ENCODE measurements around the gene XYLT1.

XYLT1 gene

DNA sequence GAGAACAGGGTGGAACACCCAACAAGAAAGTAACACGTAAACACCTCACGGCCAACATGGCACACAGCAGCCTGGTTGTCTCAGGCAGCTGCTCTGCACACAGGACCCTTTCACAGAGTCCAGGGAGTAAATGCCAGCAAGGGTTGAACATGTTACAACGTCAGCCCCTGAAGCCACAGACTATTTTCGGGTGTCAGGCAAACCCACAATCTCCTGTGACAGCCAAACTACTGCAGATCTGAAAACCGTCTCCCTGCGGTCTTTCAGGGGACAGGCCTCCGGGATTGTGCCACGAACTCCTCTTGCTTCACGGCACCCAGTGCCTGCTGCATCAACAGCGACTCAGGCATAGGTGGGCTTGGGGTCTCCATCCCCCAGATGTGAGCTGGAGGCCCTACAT is 127.7 kb downstream of the XYLT1 start:
- Histone ChIP-seq H3K36me3 (no peaks in the 10 kb centered on the region), H3K9me3 (ENCODE audit: severe bottlenecking) (no peaks in the 10 kb centered on the region), H3K27me3 (ENCODE audit: insufficient read depth, low read depth, severe bottlenecking) (no peaks in the 10 kb centered on the region), H3K27ac (no peak overlapping the region), H3K4me3 (ENCODE audit: low read depth, low read length) (no peak overlapping the region)
- TF ChIP-seq, protein P1, sequence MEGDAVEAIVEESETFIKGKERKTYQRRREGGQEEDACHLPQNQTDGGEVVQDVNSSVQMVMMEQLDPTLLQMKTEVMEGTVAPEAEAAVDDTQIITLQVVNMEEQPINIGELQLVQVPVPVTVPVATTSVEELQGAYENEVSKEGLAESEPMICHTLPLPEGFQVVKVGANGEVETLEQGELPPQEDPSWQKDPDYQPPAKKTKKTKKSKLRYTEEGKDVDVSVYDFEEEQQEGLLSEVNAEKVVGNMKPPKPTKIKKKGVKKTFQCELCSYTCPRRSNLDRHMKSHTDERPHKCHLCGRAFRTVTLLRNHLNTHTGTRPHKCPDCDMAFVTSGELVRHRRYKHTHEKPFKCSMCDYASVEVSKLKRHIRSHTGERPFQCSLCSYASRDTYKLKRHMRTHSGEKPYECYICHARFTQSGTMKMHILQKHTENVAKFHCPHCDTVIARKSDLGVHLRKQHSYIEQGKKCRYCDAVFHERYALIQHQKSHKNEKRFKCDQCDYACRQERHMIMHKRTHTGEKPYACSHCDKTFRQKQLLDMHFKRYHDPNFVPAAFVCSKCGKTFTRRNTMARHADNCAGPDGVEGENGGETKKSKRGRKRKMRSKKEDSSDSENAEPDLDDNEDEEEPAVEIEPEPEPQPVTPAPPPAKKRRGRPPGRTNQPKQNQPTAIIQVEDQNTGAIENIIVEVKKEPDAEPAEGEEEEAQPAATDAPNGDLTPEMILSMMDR (IDR thresholded peaks at IDR 0.05; ENCODE audit: low read depth, low read length): no peak
- no peak for DNase-seq

DNA sequence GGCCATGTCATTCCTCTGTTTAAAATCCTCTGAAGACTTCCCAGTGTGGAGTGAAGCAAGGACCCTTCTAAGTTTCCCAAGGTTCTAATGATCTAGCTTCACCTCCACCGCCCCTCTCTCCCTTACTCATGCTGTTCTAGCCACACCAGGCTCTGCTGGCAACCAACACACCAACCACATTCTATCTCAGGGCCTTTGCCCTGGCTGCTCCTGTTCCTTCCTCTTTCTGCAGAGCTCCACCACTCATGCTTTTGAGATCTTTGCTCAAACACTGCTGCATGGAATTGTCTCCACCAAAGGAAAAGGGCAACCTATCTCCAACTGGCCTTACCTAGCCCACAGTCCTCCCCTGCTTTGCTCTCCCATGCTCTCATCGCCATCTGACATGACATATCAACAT is 128.7 kb downstream of the XYLT1 start:
- Histone ChIP-seq H3K36me3 (no peaks in the 10 kb centered on the region), H3K9me3 (ENCODE audit: severe bottlenecking) (no peaks in the 10 kb centered on the region), H3K4me3 (ENCODE audit: low read depth, low read length) (no peak overlapping the region), H3K27ac (no peak overlapping the region), H3K27me3 (ENCODE audit: insufficient read depth, low read depth, severe bottlenecking) (no peaks in the 10 kb centered on the region)
- DNase-seq: no peak
- TF ChIP-seq, protein P1 (IDR thresholded peaks at IDR 0.05; ENCODE audit: low read depth, low read length): no peak

DNA sequence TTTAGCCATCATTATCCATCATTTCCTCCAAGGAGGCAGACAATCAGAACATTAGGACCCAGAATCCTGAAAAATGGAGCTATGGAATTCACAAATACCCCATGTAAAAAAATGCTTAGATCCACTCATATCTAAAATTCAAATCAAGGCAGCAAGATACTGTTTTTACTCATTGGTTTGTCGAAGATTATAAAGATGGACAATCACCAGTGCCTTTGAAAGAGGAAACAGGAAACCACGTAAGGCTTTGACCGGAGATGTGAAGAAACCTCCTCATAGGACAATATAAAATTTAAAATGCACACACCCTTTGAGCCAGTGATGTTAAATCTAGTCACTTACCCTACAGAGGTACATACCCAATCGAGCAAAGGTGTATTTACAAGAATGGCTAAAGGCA is 130.0 kb downstream of the XYLT1 start:
- Histone ChIP-seq H3K4me3 (ENCODE audit: low read depth, low read length) (no peak overlapping the region), H3K27ac (no peak overlapping the region), H3K27me3 (ENCODE audit: insufficient read depth, low read depth, severe bottlenecking) (no peaks in the 10 kb centered on the region), H3K36me3 (no peaks in the 10 kb centered on the region), H3K9me3 (ENCODE audit: severe bottlenecking) (no peaks in the 10 kb centered on the region)
- DNase-seq: no peak
- TF ChIP-seq, protein P1 (IDR thresholded peaks at IDR 0.05; ENCODE audit: low read depth, low read length): no peak

DNA sequence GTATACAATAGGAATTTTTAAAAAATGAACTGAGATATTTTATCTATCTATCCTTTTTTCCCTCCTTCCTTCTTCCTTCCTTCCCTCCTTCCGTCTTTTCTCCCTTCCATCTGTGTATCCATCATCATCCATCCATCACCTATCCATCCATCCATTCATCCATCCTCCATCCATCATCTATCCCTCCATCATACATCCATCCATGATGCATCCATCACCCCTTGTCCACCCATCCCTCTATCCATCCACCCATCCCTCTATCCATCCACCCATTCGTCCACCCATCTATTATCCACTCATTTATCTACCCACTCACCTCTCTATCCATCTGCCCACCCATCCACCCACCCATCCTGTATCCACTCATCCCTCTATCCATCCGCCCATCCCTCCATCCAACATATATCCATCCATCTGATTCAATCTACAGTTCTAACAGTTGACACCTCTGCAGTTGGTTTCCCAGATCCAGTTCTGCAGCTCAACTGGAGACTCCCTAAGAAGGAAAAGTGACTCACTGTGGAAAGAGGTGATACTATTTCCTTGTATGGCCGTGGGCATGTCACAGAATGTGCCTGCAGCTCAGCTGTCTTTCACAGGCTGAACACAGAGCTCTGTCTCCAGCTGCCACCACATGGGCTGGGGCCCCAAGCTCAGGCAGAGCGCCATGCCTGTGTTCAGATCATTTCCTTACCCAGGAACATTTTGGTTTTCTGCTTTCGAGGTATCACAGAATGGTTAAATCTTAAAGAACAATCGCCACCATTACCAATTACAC is 130.8 kb downstream of the XYLT1 start:
- Histone ChIP-seq H3K27me3 (ENCODE audit: insufficient read depth, low read depth, severe bottlenecking) (no peaks in the 10 kb centered on the region), H3K36me3 (no peaks in the 10 kb centered on the region), H3K9me3 (ENCODE audit: severe bottlenecking) (no peaks in the 10 kb centered on the region), H3K27ac (no peak overlapping the region), H3K4me3 (ENCODE audit: low read depth, low read length) (no peak overlapping the region)
- TF ChIP-seq, protein P1 (IDR thresholded peaks at IDR 0.05; ENCODE audit: low read depth, low read length): no peak
- DNase-seq: no peak

DNA sequence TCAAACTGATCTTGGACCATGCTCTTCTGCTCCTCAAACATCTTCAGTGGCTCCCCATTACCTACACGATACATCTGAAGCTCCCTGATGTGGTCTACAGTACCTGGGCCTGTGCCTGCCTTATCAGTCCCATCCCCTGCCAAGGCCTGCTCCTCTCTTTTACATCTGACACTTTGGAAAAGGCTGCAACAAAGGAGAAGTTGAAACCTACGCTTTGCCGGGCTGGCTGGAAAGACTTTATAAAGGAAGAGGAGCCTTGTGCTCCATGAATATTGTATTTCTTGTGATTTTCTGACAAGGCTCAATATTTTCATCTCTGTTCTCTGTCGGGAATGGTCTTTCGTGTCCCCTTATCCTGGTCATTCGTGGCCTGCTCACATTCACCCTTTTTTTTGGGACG is 132.5 kb downstream of the XYLT1 start:
- Histone ChIP-seq H3K27ac (no peak overlapping the region), H3K9me3 (ENCODE audit: severe bottlenecking) (no peaks in the 10 kb centered on the region), H3K27me3 (ENCODE audit: insufficient read depth, low read depth, severe bottlenecking) (no peaks in the 10 kb centered on the region), H3K36me3 (no peaks in the 10 kb centered on the region), H3K4me3 (ENCODE audit: low read depth, low read length) (no peak overlapping the region)
- TF ChIP-seq, protein P1 (IDR thresholded peaks at IDR 0.05; ENCODE audit: low read depth, low read length): no peak
- no peak for DNase-seq

DNA sequence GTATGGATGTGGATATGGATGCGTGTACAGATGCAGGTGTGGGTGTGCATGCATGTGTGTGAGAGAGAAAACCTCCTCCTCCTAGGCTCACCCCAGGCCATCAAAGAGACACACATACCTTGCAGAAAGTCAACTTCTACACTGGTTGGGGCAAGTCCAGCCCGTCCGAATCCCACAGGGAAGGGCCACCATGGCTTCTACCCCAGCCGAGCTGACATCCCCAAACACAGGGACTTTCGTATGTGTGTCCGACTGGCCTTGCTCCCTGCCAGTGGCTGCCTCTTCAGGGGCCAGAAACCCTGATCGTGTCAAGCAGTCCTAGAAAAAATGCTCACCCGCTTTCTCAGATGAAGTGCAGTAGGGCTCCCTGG is 134.2 kb downstream of the XYLT1 start:
- Histone ChIP-seq H3K36me3 (no peaks in the 10 kb centered on the region), H3K4me3 (ENCODE audit: low read depth, low read length) (no peak overlapping the region), H3K27ac (no peak overlapping the region), H3K9me3 (ENCODE audit: severe bottlenecking) (no peaks in the 10 kb centered on the region), H3K27me3 (ENCODE audit: insufficient read depth, low read depth, severe bottlenecking) (no peaks in the 10 kb centered on the region)
- TF ChIP-seq, protein P1 (IDR thresholded peaks at IDR 0.05; ENCODE audit: low read depth, low read length): no peak
- DNase-seq: no peak

All from WERI-Rb-1 (cell line).